OCI-LY3 (cell line): ENCODE data around the gene PODNL1.

Experiments used
- H2AFZ ChIP-seq: fragments of 200-600, 300-600 bp; shearing (Covaris generic); 2 replicates; pipeline ENCODE4 v1.6.0; 2014; ENCODE audit warnings: antibody characterized with exemption, low read depth, low read length
- H3K27ac ChIP-seq: fragments of 200-600, 300-600 bp; sonication (generic); 2 replicates; pipeline ENCODE4 v1.5.1; 2014; ENCODE audit warnings: mild to moderate bottlenecking, low read length, moderate library complexity, mixed read lengths
- H3K27me3 ChIP-seq: fragments of 200-600, 300-600 bp; sonication (generic); 2 replicates; pipeline ENCODE4 v1.6.1; 2014; ENCODE audit warnings: low read depth, low read length, mixed read lengths
- H3K36me3 ChIP-seq: fragments of 200-600, 300-600 bp; sonication (generic); replicated peaks from 2 replicates; pipeline ENCODE3; 2014; ENCODE audit warnings: low read depth, low read length, mixed read lengths
- H3K4me1 ChIP-seq: fragments of 300-600, 200-600 bp; sonication (generic); 2 replicates; pipeline ENCODE4 v1.6.1; 2014; ENCODE audit warnings: low read length, mixed read lengths
- H3K4me2 ChIP-seq: fragments of 200-600, 300-600 bp; sonication (generic); 2 replicates; pipeline ENCODE4 v1.6.1; 2014; ENCODE audit warnings: low read length, mixed read lengths
- H3K4me3 ChIP-seq: fragments of 300-600, 200-600 bp; sonication (generic); 2 replicates; pipeline ENCODE4 v1.5.1; 2014; ENCODE audit warnings: antibody characterized with exemption, mild to moderate bottlenecking, low read length, moderate library complexity
- H3K79me2 ChIP-seq: fragments of 300-600, 200-600 bp; shearing (Covaris generic); 2 replicates; pipeline ENCODE4 v1.6.1; 2014; ENCODE audit warnings: mild to moderate bottlenecking, low read length, mixed read lengths
- H3K9ac ChIP-seq: fragments of 300-600, 200-600 bp; shearing (Covaris generic); 2 replicates; pipeline ENCODE4 v1.6.0; 2014; ENCODE audit warnings: mild to moderate bottlenecking, low read length, moderate library complexity
- H3K9me3 ChIP-seq: fragments of 200-600, 300-600 bp; shearing (Covaris generic); 2 replicates; pipeline ENCODE4 v1.6.1; 2014; ENCODE audit warnings: low read length, mixed read lengths; ENCODE audit not compliant: insufficient read depth
- H4K20me1 ChIP-seq: fragments of 200-600, 300-600 bp; sonication (generic); 2 replicates; pipeline ENCODE4 v1.6.1; 2016; ENCODE audit warnings: low read length, mixed read lengths; ENCODE audit not compliant: insufficient read depth
- CTCF ChIP-seq: fragments of 200-600, 300-600 bp; sonication (generic); IDR thresholded peaks from 2 replicates; pipeline ENCODE4 v1.5.1; 2014; ENCODE audit warnings: antibody characterized with exemption, low read length, low read depth
- EZH2phosphoT487 ChIP-seq: fragments of 200-600 bp; shearing (Covaris generic); IDR thresholded peaks from 2 replicates; pipeline ENCODE4 v1.6.1; 2018; ENCODE audit warnings: antibody characterized with exemption, mixed run types, low read depth

Gene PODNL1

GRCh38 chr19:13887018-13887436, 51.2 kb downstream of the PODNL1 start:
- Histone ChIP-seq H3K9me3 (no peaks in the 10 kb centered on the region), H3K79me2 (no peaks in the 10 kb centered on the region), H3K9ac (no peak overlapping the region), H2AFZ (no peak overlapping the region), H3K27ac (no peak overlapping the region), H3K4me3 (no peak overlapping the region), H3K4me1 (peaks cover 14% of the 10 kb centered on the region), H4K20me1 (no peaks in the 10 kb centered on the region), H3K27me3 (no peaks in the 10 kb centered on the region; the same call in 1 of the 2 replicates), H3K36me3 (no peaks in the 10 kb centered on the region), H3K4me2 (no peak overlapping the region)
- TF ChIP-seq CTCF, result no peak
- no peak for TF ChIP-seq EZH2phosphoT487

DNA sequence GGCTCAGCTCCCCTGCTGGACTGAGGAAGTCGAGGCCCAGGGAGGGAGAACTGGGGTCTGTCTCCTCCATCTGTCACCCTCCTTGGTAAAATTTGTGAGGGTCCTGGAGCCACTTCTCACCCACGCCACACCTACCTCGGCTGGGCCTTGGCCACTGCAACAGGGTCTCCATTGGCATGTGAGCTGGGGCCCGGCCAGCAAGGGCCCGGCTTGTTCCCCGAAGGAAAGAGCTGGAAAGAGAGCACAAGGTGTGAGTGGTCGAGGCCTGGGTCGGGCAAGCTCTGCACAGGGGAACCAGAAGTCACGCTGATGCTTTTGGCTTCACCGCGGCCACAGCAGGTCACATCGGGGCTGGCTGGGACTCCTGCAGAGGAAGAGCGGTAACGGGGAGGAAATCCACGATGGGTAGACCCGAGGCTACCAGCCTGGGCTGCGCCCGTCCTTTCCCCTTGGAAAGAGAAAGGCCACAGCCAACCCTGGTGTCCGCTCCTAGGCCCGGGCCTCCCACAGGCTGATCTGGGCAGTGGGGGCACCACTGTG, 52.3 kb downstream of the PODNL1 start:
- TF ChIP-seq EZH2phosphoT487 (no peak), CTCF (no peak)
- H3K79me2 ChIP-seq, result no peaks in the 10 kb centered on the region

GRCh38 chr19:13884726-13885591, 53.3 kb downstream of the PODNL1 start:
- H2AFZ ChIP-seq, result peak overlapping the region; percentile 27; the same call in 1 of the 2 replicates

More for the DNA sequence above, 52.3 kb downstream of the PODNL1 start:
- Histone ChIP-seq H3K4me3 (no peak overlapping the region), H3K27me3 (no peaks in the 10 kb centered on the region; the same call in 1 of the 2 replicates), H3K4me2 (no peak overlapping the region), H3K36me3 (no peaks in the 10 kb centered on the region), H3K27ac (no peak overlapping the region), H3K9me3 (no peaks in the 10 kb centered on the region), H3K9ac (no peak overlapping the region), H2AFZ (no peak overlapping the region), H4K20me1 (no peaks in the 10 kb centered on the region), H3K4me1 (peaks cover 25% of the 10 kb centered on the region)

More at GRCh38 chr19:13884726-13885591, 53.3 kb downstream of the PODNL1 start:
- Histone ChIP-seq H3K27ac (no peak overlapping the region), H3K9ac (no peak overlapping the region), H3K9me3 (no peaks in the 10 kb centered on the region), H3K4me2 (peak overlapping the region; percentile 8; the same call in 1 of the 2 replicates), H3K4me3 (no peak overlapping the region), H3K79me2 (no peaks in the 10 kb centered on the region), H4K20me1 (no peaks in the 10 kb centered on the region), H3K27me3 (no peaks in the 10 kb centered on the region; the same call in 1 of the 2 replicates), H3K4me1 (peaks cover 31% of the 10 kb centered on the region), H3K36me3 (no peaks in the 10 kb centered on the region)
- no peak for TF ChIP-seq EZH2phosphoT487
- no peak for TF ChIP-seq CTCF
